Neural cell (in vitro differentiated cells): ENCODE data around the gene SPECC1.

Experiments
- SMC3 ChIP-seq: fragments of 450-650 bp; conservative IDR thresholded peaks from 2 replicates; pipeline ENCODE4 v1.6.1; 2014; ENCODE audit warnings: antibody characterized with exemption, mild to moderate bottlenecking, moderate library complexity; ENCODE audit not compliant: poor library complexity
- TF ChIP-seq, protein P1 (sequence below): fragments of 450-650 bp; IDR thresholded peaks from 2 replicates; pipeline ENCODE4 v1.5.1; 2014; ENCODE audit warnings: antibody characterized with exemption, mild to moderate bottlenecking, moderate library complexity; ENCODE audit not compliant: poor library complexity, severe bottlenecking

DNA sequence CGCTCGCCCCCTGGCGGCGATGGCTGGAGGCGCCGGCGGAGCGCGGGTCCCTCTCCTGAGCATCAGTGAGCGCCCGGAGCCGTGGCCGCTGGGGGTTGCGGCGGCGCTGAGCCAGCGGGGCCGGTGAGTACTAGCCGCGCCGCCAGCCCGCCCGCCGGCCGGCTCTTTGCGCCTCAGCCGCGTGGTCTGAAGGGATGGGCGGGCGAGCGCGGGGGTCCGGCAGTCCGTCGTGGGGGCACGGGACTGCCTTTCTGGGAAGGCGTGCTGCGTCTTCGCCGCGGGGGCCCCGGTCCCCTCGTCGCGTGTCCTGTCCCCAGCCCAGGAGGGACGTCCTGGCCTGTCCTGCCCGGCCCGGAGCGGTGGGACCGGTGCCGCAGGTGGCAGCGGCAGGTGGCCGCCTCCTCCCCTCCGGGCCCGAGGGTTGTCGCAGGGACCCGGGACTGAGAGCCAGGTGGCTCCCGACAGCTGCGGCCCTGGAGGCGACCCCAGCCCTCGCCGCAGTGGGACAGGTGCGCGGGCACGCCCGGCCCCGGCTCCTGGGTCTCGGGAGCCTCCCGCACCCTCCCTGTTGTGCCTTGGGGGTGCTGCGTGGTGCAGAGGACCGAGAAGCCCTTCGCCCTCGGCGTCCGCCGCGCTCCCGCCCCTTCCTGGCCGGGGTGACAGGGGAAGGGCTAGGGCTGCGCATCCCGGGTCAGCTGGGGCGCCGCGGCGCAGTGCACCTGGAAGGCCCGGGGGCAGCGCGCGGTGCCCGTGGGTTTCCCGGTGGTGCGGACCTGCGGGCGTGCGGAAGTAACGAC is at the start of gene SPECC1:
- TF ChIP-seq, protein P1, sequence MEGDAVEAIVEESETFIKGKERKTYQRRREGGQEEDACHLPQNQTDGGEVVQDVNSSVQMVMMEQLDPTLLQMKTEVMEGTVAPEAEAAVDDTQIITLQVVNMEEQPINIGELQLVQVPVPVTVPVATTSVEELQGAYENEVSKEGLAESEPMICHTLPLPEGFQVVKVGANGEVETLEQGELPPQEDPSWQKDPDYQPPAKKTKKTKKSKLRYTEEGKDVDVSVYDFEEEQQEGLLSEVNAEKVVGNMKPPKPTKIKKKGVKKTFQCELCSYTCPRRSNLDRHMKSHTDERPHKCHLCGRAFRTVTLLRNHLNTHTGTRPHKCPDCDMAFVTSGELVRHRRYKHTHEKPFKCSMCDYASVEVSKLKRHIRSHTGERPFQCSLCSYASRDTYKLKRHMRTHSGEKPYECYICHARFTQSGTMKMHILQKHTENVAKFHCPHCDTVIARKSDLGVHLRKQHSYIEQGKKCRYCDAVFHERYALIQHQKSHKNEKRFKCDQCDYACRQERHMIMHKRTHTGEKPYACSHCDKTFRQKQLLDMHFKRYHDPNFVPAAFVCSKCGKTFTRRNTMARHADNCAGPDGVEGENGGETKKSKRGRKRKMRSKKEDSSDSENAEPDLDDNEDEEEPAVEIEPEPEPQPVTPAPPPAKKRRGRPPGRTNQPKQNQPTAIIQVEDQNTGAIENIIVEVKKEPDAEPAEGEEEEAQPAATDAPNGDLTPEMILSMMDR: peak; percentile 99
- peak; percentile 67 for TF ChIP-seq SMC3
